Activated T-helper 1 cell treated with Interleukin-2 at 50 U/mL for 16 hours (primary cell): ENCODE results near the gene ST8SIA6.
"Not testable (repeated sequence)": the region's sequence is repeated elsewhere in the genome, so short reads cannot be mapped to it uniquely, and the experiment has no call there.

Experiments
- DNase-seq: peaks from one replicate; pipeline ENCODE4 v3.0.0-alpha.2; 2020; ENCODE audit warnings: low read depth

Gene ST8SIA6

GRCh38 chr10:17343118-17343517 lies 111.3 kb downstream of the ST8SIA6 start:
- no peak for DNase-seq

GRCh38 chr10:17340144-17340829 lies 114.1 kb downstream of the ST8SIA6 start:
- no peak for DNase-seq

- DNase-seq: no peak
These were observed 119.3 kb downstream of the ST8SIA6 start for GRCh38 chr10:17335065-17335464.

GRCh38 chr10:17330501-17330900 lies 123.9 kb downstream of the ST8SIA6 start:
- no peak for DNase-seq

- DNase-seq: no peak
These were observed 128.0 kb downstream of the ST8SIA6 start for GRCh38 chr10:17326377-17326776.

GRCh38 chr10:17321957-17322356 lies 132.4 kb downstream of the ST8SIA6 start:
- not testable (repeated sequence) for DNase-seq

- no peak for DNase-seq
These were observed 137.8 kb downstream of the ST8SIA6 start for GRCh38 chr10:17316488-17317170.

GRCh38 chr10:17309435-17309834 lies 145.0 kb downstream of the ST8SIA6 start:
- DNase-seq: no peak

- DNase-seq: no peak
These were observed 147.3 kb downstream of the ST8SIA6 start for GRCh38 chr10:17307123-17307522.

- no peak for DNase-seq
These were observed 162.0 kb downstream of the ST8SIA6 start for GRCh38 chr10:17292375-17292774.

GRCh38 chr10:17290226-17290625 lies 164.2 kb downstream of the ST8SIA6 start:
- no peak for DNase-seq

GRCh38 chr10:17289763-17290162 lies 164.6 kb downstream of the ST8SIA6 start:
- DNase-seq: no peak

GRCh38 chr10:17286562-17287550 lies 167.5 kb downstream of the ST8SIA6 start:
- no peak for DNase-seq

- DNase-seq: no peak
These were observed 172.1 kb downstream of the ST8SIA6 start for GRCh38 chr10:17282311-17282710.

- DNase-seq: no peak
These were observed 175.7 kb downstream of the ST8SIA6 start for GRCh38 chr10:17278607-17279240.

GRCh38 chr10:17276756-17277424 lies 177.5 kb downstream of the ST8SIA6 start:
- no peak for DNase-seq

- DNase-seq: no peak
These were observed 181.0 kb downstream of the ST8SIA6 start for GRCh38 chr10:17273403-17273802.

- DNase-seq: no peak
These were observed 181.7 kb downstream of the ST8SIA6 start for GRCh38 chr10:17272648-17273047.
